Neural progenitor cell (in vitro differentiated cells): Measurements from ENCODE around the gene HEYL. TPM values are rescaled to one million over a fixed set of nuclear protein-coding genes. Genes with fewer than 3 reads are reported as not detected.

ENCODE experiments used
- DNase-seq: peaks from one replicate; pipeline ENCODE4 v3.0.0-alpha.2; 2016; ENCODE audit warnings: low spot score
- H2AFZ ChIP-seq: fragments of 200-600 bp; sonication (generic); replicated peaks from 2 replicates; pipeline ENCODE4 v1.6.1; 2016; ENCODE audit warnings: antibody characterized with exemption
- H3F3A ChIP-seq: fragments of 200-600 bp; sonication (generic); 2 replicates; pipeline ENCODE4 v1.6.1; 2016; ENCODE audit warnings: antibody characterized with exemption, low read depth
- H3K27ac ChIP-seq: fragments of 200-600 bp; sonication (generic); 2 replicates; pipeline ENCODE4 v1.5.1; 2016; ENCODE audit warnings: mild to moderate bottlenecking
- H3K27me3 ChIP-seq: fragments of 200-600 bp; sonication (generic); 2 replicates; pipeline ENCODE4 v1.6.1; 2016; ENCODE audit warnings: mild to moderate bottlenecking, moderate library complexity
- H3K36me3 ChIP-seq: fragments of 200-600 bp; sonication (generic); 2 replicates; pipeline ENCODE4 v1.5.1; 2016
- H3K4me1 ChIP-seq: fragments of 200-600 bp; sonication (generic); 2 replicates; pipeline ENCODE4 v1.6.1; 2016; ENCODE audit warnings: mixed run types
- H3K4me2 ChIP-seq: fragments of 200-600 bp; sonication (generic); 2 replicates; pipeline ENCODE4 v1.6.1; 2016
- H3K4me3 ChIP-seq: fragments of 200-600 bp; sonication (generic); 2 replicates; pipeline ENCODE4 v1.5.1; 2016
- H3K79me2 ChIP-seq: fragments of 200-600 bp; sonication (generic); 2 replicates; pipeline ENCODE4 v1.6.1; 2016; ENCODE audit warnings: low read depth
- H3K9ac ChIP-seq: fragments of 200-600 bp; sonication (generic); 2 replicates; pipeline ENCODE4 v1.6.1; 2016
- H3K9me3 ChIP-seq: fragments of 200-600 bp; sonication (generic); 2 replicates; pipeline ENCODE4 v1.5.1; 2016; ENCODE audit warnings: low read depth
- H4K20me1 ChIP-seq: fragments of 200-600 bp; sonication (generic); 2 replicates; pipeline ENCODE4 v1.6.1; 2016; ENCODE audit warnings: low read depth
- H3K27ac Mint-ChIP-seq: 3 replicates; pipeline ENCODE4 v1.8.0; 2021; ENCODE audit warnings: mixed read lengths
- H3K27me3 Mint-ChIP-seq: 2 replicates; pipeline ENCODE4 v1.8.0; 2022; ENCODE audit warnings: low read depth, mild to moderate bottlenecking, inconsistent platforms, moderate library complexity, mixed read lengths; ENCODE audit not compliant: insufficient read depth
- H3K36me3 Mint-ChIP-seq: 3 replicates; pipeline ENCODE4 v1.8.0; 2021; ENCODE audit warnings: mixed read lengths
- H3K4me1 Mint-ChIP-seq: 3 replicates; pipeline ENCODE4 v1.8.0; 2021; ENCODE audit warnings: mixed read lengths
- H3K4me3 Mint-ChIP-seq: 3 replicates; pipeline ENCODE4 v1.8.0; 2021; ENCODE audit warnings: mild to moderate bottlenecking, moderate library complexity, mixed read lengths
- H3K9me3 Mint-ChIP-seq: 3 replicates; pipeline ENCODE4 v1.8.0; 2020; ENCODE audit warnings: mixed read lengths
- CTCF ChIP-seq: fragments of 200-600 bp; sonication (generic); IDR thresholded peaks from 2 replicates; pipeline ENCODE4 v1.5.1; 2017; ENCODE audit warnings: antibody characterized with exemption, mild to moderate bottlenecking
- EZH2 ChIP-seq: fragments of 200-600 bp; sonication (generic); IDR thresholded peaks from 2 replicates; pipeline ENCODE4 v1.6.1; 2017; ENCODE audit warnings: antibody characterized with exemption, mild to moderate bottlenecking, moderate library complexity
- EZH2phosphoT487 ChIP-seq: fragments of 200-600 bp; sonication (generic); IDR thresholded peaks from 2 replicates; pipeline ENCODE4 v1.6.1; 2017; ENCODE audit warnings: antibody characterized with exemption
- total RNA-seq: library from RNA; depleted of rRNA; stranded (reverse); fragments of >200 nt; gene quantifications from 2 replicates; pipeline ENCODE4 v1.2.3, GENCODE V29; 2015; ENCODE audit warnings: low replicate concordance

Gene HEYL
- total RNA-seq, 1 donor from 2014 or later: 2.3 TPM

- Histone ChIP-seq H3K4me1 (peaks cover 7% of the 10 kb centered on the region), H3F3A (no peaks in the 10 kb centered on the region), H3K9ac (no peak overlapping the region), H2AFZ (no peak overlapping the region), H3K9me3 (no peaks in the 10 kb centered on the region), H3K79me2 (no peaks in the 10 kb centered on the region), H3K27me3 (peaks cover 100% of the 10 kb centered on the region), H3K4me3 (no peak overlapping the region), H3K4me2 (no peak overlapping the region), H3K36me3 (no peaks in the 10 kb centered on the region), H3K27ac (no peak overlapping the region), H4K20me1 (peaks cover 27% of the 10 kb centered on the region)
- DNase-seq: no peak
- Mint-ChIP-seq H3K9me3 (peaks cover 2% of the 10 kb centered on the region), H3K36me3 (peaks cover 2% of the 10 kb centered on the region), H3K4me3 (no peak overlapping the region), H3K4me1 (peaks cover 27% of the 10 kb centered on the region), H3K27ac (no peak overlapping the region), H3K27me3 (peaks cover 53% of the 10 kb centered on the region)
- TF ChIP-seq CTCF: no peak
- no peak for TF ChIP-seq EZH2phosphoT487
- TF ChIP-seq EZH2: no peak
These were observed 47.8 kb upstream of the HEYL start for GRCh38 chr1:39687243-39687642.

GRCh38 chr1:39685071-39685470, 45.6 kb upstream of the HEYL start:
- Histone ChIP-seq H3K36me3 (no peaks in the 10 kb centered on the region), H3K4me3 (no peak overlapping the region), H3K9ac (no peak overlapping the region), H3K79me2 (no peaks in the 10 kb centered on the region), H4K20me1 (peaks cover 10% of the 10 kb centered on the region), H3K9me3 (no peaks in the 10 kb centered on the region), H3K27ac (no peak overlapping the region), H2AFZ (no peak overlapping the region), H3F3A (no peaks in the 10 kb centered on the region), H3K4me1 (no peaks in the 10 kb centered on the region), H3K27me3 (peaks cover 100% of the 10 kb centered on the region), H3K4me2 (no peak overlapping the region)
- Mint-ChIP-seq H3K36me3 (peaks cover 2% of the 10 kb centered on the region), H3K27me3 (peaks cover 44% of the 10 kb centered on the region), H3K4me3 (no peak overlapping the region), H3K4me1 (peaks cover 18% of the 10 kb centered on the region), H3K9me3 (peaks cover 2% of the 10 kb centered on the region), H3K27ac (no peak overlapping the region)
- TF ChIP-seq CTCF: no peak
- no peak for DNase-seq

GRCh38 chr1:39684313-39684664, 44.8 kb upstream of the HEYL start:
- Histone ChIP-seq H3K9me3 (no peaks in the 10 kb centered on the region), H3F3A (no peaks in the 10 kb centered on the region), H3K4me1 (no peaks in the 10 kb centered on the region), H3K4me3 (no peak overlapping the region), H3K79me2 (no peaks in the 10 kb centered on the region), H3K27me3 (peaks cover 100% of the 10 kb centered on the region), H2AFZ (no peak overlapping the region), H4K20me1 (peaks cover 2% of the 10 kb centered on the region), H3K27ac (no peak overlapping the region), H3K36me3 (no peaks in the 10 kb centered on the region), H3K4me2 (no peak overlapping the region), H3K9ac (no peak overlapping the region)
- H3K27me3 Mint-ChIP-seq: peaks cover 38% of the 10 kb centered on the region
- no peak overlapping the region for H3K4me3 Mint-ChIP-seq
- H3K4me1 Mint-ChIP-seq: peaks cover 10% of the 10 kb centered on the region
- no peak for DNase-seq
- H3K36me3 Mint-ChIP-seq: peaks cover 2% of the 10 kb centered on the region
- no peak overlapping the region for H3K27ac Mint-ChIP-seq
- peaks cover 2% of the 10 kb centered on the region for H3K9me3 Mint-ChIP-seq
- TF ChIP-seq EZH2phosphoT487 (no peak), EZH2 (no peak), CTCF (no peak)
